Measurements from ENCODE around the gene DVL1.

Gene DVL1

GRCh38 chr1:1355416-1355815 lies 6.2 kb upstream of the DVL1 start:
- DNase-seq = no peak

- DNase-seq = no peak
Measured at GRCh38 chr1:1354271-1355247, 5.3 kb upstream of the DVL1 start.

- no peak for DNase-seq
Measured at GRCh38 chr1:1353389-1354151, 4.4 kb upstream of the DVL1 start.

GRCh38 chr1:1352786-1353388 lies 3.7 kb upstream of the DVL1 start:
- DNase-seq = no peak

GRCh38 chr1:1351511-1352427 lies 2.6 kb upstream of the DVL1 start:
- DNase-seq = no peak

- DNase-seq = no peak
Measured at GRCh38 chr1:1348420-1349255, 580 bp downstream of the DVL1 start.

GRCh38 chr1:1347663-1348419 lies 1.4 kb downstream of the DVL1 start:
- DNase-seq = no peak

GRCh38 chr1:1347026-1347595 lies 2.1 kb downstream of the DVL1 start:
- no peak for DNase-seq

GRCh38 chr1:1346501-1346890 lies 2.7 kb downstream of the DVL1 start:
- no peak for DNase-seq

GRCh38 chr1:1345860-1346500 lies 3.2 kb downstream of the DVL1 start:
- DNase-seq = no peak

- no peak for DNase-seq
Measured at GRCh38 chr1:1345384-1345783, 3.8 kb downstream of the DVL1 start.

- DNase-seq = no peak
Measured at GRCh38 chr1:1344655-1345361, 4.4 kb downstream of the DVL1 start.

- DNase-seq = no peak
Measured at GRCh38 chr1:1343811-1344421, 5.3 kb downstream of the DVL1 start.

- no peak for DNase-seq
Measured at GRCh38 chr1:1342584-1343115, 6.6 kb downstream of the DVL1 start.

GRCh38 chr1:1342061-1342562 lies 7.1 kb downstream of the DVL1 start:
- no peak for DNase-seq

GRCh38 chr1:1341549-1342021 lies 7.6 kb downstream of the DVL1 start:
- DNase-seq = no peak

- no peak for DNase-seq
Measured at GRCh38 chr1:1340791-1341548, 8.2 kb downstream of the DVL1 start.

Measured in DMS 273 treated with DMSO at 0.1 percent for 48 hours (cell line).